ENCODE measurements around the gene GBGT1.

The GBGT1 gene

DNA sequence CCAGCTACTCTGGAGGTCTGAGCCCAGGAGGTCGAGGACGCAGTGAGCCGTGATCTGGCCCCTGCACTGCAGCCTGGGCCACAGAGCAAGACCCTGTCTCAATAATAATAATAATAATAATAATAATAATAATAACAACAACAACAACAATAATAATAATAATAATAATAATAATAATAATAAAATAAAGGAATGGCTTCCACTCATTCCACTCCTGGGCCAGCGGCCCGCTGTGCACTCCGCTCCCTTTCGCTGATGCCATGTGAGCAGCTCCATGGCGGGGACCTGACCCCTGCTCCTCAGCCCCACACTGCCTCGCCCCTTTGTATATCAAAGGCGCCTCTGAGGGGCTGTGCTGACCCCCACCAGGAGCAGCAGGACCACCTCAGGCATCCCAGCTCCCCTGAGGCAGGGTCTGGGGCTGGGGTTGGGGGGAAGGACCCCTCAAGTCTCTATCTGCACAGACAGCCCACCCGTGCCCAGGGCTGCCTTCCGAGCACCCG lies 20.0 kb downstream of the GBGT1 start:
- no peak for DNase-seq (ENCODE audit: low spot score)

DNA sequence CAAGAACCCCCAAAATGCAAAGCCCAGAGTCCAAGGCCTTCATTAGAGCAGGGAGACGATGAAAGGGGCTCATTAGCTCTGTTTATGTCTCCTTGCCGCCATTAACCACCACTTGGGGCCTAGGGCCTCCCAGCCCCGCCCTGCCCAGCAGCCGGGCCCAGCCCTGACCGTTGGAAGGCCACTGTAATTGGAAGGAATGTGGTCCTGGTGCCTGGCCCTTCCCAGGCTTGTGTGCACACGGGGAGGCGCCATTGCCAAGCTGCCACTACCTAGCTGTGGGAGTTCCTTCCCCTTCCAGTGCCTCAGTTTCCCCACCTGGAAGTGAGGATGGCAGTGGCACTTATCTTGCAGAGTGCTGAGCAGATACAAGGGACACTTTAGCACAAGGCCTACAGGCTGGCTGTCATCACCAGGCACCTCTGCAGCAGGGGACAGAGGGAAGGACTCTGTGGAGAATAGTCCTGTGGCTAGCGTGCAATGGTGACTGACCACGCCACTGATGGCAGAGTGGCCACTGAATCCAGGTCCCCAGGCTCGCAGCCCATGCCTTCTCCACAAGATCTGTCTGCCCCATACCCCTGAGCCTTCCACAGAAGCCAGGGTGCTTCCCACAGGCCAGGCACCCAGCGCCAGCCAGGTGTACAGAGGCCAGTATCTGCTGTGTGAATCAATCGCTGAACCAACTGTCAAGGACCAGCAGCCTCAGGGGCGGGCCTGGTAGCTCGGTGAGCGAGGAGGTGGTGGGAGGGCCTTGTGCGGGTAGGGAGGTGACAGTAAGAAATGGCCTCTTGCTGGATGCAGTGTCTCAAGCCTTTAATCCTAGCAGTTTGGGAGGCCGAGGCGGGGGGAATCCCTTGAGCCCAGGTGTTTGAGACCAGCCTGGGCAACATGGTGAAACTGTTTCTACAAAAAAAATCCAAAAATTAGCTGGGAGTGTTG lies 20.8 kb downstream of the GBGT1 start:
- DNase-seq (ENCODE audit: low spot score): no peak

- no peak for DNase-seq (ENCODE audit: low spot score)
These were observed 21.7 kb downstream of the GBGT1 start for GRCh38 chr9:133141833-133142595.

DNA sequence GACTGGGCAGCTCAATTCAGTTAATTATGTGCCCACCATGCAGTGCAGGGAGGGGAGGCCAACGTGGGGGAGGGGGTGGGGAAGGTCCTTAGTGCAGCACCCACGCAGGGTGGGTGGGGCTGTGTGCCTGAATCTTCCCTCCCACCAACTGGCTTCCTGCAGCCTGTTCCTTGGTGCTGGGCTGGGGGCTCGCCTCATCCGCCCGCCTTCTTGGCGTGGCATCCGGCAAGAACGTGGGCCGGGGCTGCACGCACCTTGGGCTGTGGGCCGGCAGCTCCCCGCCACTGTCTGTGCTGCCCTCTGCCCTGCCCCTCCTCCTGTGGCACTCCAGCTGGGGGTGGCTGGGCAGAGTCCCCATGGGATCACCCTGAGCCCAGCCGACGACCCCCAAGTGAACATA lies 23.1 kb downstream of the GBGT1 start:
- DNase-seq (ENCODE audit: low spot score): no peak

DNA sequence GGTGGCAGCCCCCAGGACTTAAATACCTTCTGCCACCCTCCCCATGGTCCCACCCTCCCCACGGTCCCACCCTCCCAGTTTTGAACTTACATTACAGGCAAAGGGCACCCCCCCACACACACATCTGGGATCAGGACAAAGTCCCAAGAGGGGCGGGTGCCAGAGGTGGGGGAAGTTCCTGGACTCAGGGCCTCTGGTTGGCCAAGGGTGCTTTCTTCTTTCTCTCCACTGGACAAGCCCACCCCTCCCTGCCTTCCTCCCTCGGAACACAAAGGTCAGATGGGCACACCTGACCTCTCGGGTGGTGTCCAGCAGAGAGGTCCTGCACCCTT lies 23.6 kb downstream of the GBGT1 start:
- no peak for DNase-seq (ENCODE audit: low spot score)

GRCh38 chr9:133139246-133140173 lies 24.2 kb downstream of the GBGT1 start:
- no peak for DNase-seq (ENCODE audit: low spot score)

DNA sequence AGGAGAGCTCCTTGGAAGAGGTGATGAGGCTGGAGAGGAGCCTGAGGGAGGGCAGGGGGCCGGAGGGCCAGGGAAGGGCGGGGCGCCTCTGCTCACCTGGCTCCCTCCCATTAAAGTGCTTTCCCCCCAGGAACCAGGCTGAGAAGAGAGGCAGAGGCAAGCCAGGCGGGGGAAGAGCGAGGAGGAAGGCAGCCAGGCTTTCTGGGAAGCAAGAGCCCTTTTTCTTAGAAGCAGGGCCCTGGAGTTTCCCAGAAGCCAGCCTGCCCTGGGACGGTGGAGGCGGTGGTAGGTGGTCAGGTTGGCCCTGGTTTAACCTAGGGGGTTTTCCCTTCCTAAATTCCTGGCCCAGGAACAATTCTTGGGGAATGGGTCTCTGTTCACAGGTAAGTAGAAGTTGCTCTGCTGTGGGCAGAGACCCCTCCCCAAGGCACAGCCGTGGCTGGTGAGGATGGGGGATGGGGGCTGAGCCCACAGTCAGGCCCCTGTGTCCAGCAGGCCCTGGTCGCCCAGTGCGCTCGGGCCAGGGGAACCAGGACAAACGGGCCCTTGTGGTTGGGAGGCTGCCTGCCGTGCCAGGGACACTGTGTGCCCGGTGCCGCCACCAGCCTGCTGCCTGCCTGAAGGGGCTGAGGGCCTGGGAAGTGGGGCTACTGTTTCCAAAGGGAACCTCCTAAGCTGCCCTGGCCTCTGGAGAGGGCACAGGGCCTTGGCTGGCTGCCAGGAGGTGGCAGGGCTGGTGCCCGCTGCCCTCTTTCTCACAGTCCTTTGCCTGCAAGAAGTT lies 26.1 kb downstream of the GBGT1 start:
- no peak for DNase-seq (ENCODE audit: low spot score)

DNA sequence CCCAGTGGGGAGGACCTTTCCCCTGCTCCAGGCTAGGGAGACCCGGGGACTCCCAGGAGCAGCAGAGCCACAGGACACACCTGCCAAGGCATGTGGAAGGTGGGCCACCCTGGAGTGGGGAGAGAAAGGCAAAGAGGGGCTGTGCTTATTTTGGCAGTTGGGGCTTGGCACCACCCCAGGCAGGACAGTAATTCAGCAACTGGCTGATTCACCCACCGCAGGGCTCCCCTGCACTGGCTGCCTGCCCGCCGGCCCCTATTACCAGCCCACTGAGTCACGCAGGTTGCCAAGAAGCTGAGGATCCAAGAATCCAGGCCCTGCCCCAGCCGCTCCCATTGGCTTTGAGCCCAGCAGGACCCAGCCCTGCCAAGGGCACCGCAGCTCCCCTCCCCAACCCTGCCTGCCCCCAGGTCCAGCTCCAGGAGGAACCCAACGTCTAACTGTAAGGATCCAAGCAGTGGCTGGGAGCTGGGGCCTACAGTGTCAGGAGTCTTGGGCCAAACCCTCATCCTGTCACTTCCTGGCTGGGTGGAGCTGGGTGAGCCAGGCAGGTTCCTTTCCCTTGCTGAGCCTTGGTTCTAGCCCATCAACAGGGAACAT lies 28.5 kb downstream of the GBGT1 start:
- peak; percentile 55 for DNase-seq (ENCODE audit: low spot score)

- no peak for DNase-seq (ENCODE audit: low spot score)
These were observed 29.1 kb downstream of the GBGT1 start for GRCh38 chr9:133134388-133135145.

DNA sequence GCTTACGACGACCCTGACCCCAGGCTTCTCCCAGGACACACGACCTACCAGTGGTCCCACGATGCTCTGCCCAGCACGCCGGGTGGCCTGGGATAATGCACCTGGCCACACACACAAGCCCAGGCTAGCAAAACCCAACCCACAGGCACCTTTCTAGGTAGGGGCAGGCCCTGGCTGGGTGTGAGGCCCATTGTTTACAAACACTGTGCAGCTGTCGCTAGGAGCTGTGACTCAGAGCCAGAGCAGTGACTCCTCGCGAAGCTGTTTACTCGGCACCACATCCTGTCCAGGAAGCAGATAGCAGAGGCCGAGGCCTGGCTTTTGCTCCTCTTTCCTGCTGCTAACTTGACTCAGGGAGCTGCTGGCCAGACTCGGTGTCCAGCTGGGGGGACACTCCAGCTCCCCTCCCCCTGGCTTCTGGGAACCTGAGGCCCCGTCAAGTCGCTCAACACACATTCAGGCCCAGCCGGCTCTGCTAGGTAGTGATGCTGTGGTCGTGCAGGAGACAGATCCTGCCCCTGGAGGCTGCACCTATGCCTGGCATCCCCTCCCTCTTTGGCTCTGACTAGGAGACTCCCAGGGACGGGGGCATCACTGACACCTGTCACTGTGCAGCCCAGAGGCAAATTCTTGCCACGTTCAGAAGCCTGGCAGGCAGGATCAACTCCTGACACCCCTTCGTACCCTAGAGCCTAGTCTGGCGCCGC lies 29.9 kb downstream of the GBGT1 start:
- peak; percentile 47 for DNase-seq (ENCODE audit: low spot score)

DNA sequence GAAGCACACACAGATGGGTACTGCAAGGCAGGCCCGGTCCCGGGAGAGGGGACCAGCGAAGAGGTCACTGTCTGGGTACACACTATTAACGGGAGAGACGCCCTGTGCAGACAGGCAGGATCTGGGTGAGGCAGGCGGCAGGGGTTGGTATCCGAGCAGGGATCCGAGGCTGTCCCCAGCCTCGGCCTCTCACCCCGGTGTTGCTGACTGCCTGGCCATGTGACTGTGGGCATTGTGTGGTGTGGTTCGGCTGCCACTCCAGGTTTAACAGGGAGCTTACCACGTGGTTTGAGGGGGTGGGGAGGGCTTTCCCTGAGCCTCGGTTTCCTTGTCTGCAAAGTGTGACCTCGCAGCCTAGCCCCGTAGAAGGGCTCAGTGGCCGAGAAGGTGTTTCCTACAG lies 31.5 kb downstream of the GBGT1 start:
- no peak for DNase-seq (ENCODE audit: low spot score)

DNA sequence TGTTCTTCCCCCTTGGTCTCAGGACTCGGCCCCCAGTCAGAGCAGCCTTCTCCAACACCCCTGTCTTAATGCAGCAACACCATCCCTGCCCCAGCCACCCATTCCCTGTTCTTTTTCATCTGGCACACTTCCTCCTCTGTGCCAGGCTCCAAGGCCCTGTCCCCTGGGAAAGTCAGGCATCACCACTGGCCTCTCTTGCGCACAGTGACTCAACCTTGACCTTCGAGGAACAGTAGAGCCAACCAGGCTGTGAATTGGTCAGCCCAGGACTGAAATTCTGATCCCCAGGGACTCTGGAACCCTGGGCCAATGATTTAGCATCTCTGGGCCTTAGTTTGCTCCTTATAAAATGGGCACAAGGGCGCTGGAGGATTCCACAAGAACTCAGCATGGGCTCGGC lies 32.2 kb downstream of the GBGT1 start:
- DNase-seq (ENCODE audit: low spot score): no peak

DNA sequence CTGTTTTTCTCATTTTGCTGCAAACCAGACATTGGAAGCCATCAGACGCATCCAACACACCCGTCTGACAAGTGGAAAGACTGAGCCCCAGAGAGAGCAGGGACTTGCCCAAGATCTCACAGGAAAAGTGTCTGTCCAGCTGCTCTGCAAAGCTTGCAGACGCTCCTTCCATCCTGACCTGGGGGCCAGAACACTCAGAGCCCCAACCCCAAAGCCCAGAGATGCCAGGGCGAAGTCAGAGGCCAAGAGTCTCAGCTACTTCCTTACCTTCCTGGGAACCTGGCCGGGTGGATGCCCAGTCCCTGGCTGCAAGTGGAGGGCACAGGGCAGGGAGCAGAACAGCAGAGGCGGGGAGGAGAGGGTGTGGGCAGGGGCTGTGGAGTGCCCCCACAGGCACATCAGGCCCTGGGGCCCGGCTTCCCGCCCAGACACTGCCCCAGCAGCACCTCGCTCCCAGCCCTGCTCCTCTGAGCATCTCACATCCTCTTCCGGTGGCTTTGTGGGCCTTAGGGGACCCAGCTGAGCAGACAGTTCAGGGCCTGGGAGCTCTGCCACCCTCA lies 32.9 kb downstream of the GBGT1 start:
- no peak for DNase-seq (ENCODE audit: low spot score)

GRCh38 chr9:133129001-133129795 lies 34.5 kb downstream of the GBGT1 start:
- no peak for DNase-seq (ENCODE audit: low spot score)

- DNase-seq (ENCODE audit: low spot score): no peak
These were observed 35.6 kb downstream of the GBGT1 start for GRCh38 chr9:133128152-133128551.

DNA sequence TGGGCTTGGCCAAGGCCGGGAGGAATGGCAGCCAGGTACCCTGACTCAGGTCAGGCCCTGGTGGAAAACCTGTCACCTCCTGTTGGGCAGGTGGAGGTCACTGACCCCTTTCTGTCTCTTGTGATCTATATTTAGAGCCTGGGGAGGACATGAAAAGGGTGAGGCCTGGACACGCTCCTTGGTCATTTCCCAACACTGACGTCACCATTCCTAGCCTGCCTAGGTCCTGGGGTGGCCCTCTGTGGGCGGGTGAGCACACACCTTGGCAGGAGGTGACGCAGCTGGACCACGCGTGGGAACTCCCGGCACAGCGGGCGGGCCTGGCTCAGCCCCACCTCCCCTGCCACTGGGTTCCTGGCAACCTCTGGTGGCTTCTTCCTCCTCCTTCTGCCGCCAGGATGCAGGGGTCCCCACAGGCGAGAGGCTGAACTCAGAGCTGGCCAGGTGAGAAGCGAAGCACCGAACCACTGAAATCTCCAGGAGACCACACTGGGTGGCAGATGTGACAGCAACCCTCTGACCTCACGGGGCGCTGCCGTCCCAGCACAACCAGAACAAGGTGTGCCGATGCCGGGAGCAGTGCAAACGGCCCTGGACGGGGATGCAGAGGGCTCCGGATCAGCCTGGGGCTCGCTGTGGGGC lies 36.3 kb downstream of the GBGT1 start:
- no peak for DNase-seq (ENCODE audit: low spot score)

GRCh38 chr9:133126697-133127339 lies 36.9 kb downstream of the GBGT1 start:
- no peak for DNase-seq (ENCODE audit: low spot score)
